MM.1S (cell line): Measurements from ENCODE around the gene RNASE7.

Source experiments
- EZH2 ChIP-seq: fragments of 300-600 bp; sonication (generic); optimal IDR thresholded peaks from 2 replicates; pipeline ENCODE3; 2017; ENCODE audit warnings: low read depth, mild to moderate bottlenecking, antibody characterized with exemption, low read length, mixed read lengths
- EZH2phosphoT487 ChIP-seq: fragments of 300-600 bp; sonication (generic); IDR thresholded peaks from 2 replicates; pipeline ENCODE4 v1.6.1; 2018; ENCODE audit warnings: antibody characterized with exemption, low read length
- TF ChIP-seq, protein P1 (sequence below): fragments of 300-600 bp; sonication (generic); IDR thresholded peaks from 2 replicates; pipeline ENCODE4 v1.5.1; 2016; ENCODE audit warnings: antibody characterized with exemption, low read length, mixed read lengths

DNA sequence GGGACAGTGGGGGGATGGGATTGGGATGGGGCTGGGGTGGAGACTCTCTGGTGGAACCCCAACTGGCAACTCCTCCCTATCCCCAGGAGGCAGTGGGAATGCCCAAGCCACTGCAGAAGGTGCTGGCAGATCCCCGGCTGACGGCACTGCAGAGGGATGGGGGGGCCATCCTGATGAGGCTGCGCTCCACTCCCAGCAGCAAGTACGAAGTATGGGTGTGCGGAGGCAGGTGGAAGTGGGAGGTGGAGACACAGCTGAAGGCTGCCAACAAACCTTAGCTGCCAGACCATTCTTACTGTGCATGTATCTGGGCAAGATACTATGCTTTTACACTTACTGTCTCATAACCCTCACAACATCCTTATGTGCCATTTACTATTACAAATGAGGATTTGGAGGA lies 36.1 kb downstream of the RNASE7 start:
- TF ChIP-seq, protein P1, sequence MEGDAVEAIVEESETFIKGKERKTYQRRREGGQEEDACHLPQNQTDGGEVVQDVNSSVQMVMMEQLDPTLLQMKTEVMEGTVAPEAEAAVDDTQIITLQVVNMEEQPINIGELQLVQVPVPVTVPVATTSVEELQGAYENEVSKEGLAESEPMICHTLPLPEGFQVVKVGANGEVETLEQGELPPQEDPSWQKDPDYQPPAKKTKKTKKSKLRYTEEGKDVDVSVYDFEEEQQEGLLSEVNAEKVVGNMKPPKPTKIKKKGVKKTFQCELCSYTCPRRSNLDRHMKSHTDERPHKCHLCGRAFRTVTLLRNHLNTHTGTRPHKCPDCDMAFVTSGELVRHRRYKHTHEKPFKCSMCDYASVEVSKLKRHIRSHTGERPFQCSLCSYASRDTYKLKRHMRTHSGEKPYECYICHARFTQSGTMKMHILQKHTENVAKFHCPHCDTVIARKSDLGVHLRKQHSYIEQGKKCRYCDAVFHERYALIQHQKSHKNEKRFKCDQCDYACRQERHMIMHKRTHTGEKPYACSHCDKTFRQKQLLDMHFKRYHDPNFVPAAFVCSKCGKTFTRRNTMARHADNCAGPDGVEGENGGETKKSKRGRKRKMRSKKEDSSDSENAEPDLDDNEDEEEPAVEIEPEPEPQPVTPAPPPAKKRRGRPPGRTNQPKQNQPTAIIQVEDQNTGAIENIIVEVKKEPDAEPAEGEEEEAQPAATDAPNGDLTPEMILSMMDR = no peak
- TF ChIP-seq EZH2phosphoT487 (no peak), EZH2 (no peak)
